ENCODE results near the gene NME7. TPM values are rescaled to one million over a fixed set of nuclear protein-coding genes. Genes with fewer than 3 reads are reported as not detected.

Gene NME7
- total and polyA plus RNA-seq, 2 experiments from 2014 or later, result 39.1 to 48.5 TPM

DNA sequence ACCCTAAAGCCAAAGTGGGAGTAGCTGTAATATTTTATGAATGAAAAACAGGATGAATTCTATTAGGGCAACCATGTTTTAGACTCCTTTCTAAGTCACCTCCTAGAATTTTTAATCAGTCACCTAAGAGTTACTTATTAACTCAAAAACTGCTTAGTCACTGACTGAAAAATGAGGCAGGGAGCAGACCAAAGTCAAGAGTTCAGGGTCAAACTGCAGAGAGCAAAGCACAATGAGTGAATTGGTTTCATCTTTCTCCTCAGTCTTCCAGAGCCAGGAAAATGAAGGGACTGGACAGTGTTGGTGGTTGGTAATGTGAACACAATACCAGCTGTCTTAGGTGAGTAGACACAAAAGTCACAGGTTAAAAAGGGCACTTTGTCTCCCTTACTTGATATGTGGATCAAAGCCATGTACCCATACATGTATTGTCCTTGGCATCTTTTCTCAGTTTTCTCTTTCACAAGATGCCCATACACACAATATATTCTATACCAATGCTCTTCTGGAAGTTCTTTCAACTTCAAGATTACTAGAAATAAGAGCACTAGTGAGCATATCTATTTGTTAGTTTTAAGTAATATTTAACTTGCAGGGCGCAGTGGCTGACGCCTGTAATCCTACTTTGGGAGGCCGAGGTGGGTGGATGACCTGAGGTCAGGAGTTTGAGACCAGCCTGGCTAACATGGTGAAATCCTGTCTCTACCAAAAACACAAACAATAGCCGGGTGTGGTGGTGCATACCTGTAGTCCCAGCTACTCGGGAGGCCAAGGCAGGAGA lies 218.9 kb downstream of the NME7 start (continued):
- TF ChIP-seq, protein P1, sequence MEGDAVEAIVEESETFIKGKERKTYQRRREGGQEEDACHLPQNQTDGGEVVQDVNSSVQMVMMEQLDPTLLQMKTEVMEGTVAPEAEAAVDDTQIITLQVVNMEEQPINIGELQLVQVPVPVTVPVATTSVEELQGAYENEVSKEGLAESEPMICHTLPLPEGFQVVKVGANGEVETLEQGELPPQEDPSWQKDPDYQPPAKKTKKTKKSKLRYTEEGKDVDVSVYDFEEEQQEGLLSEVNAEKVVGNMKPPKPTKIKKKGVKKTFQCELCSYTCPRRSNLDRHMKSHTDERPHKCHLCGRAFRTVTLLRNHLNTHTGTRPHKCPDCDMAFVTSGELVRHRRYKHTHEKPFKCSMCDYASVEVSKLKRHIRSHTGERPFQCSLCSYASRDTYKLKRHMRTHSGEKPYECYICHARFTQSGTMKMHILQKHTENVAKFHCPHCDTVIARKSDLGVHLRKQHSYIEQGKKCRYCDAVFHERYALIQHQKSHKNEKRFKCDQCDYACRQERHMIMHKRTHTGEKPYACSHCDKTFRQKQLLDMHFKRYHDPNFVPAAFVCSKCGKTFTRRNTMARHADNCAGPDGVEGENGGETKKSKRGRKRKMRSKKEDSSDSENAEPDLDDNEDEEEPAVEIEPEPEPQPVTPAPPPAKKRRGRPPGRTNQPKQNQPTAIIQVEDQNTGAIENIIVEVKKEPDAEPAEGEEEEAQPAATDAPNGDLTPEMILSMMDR (conservative IDR thresholded peaks at IDR 0.05; ENCODE audit: low read depth in 2 of 2), result no peak
- TF ChIP-seq EZH2phosphoT487 (IDR thresholded peaks at IDR 0.05; ENCODE audit: unreplicated experiment), result no peak

DNA sequence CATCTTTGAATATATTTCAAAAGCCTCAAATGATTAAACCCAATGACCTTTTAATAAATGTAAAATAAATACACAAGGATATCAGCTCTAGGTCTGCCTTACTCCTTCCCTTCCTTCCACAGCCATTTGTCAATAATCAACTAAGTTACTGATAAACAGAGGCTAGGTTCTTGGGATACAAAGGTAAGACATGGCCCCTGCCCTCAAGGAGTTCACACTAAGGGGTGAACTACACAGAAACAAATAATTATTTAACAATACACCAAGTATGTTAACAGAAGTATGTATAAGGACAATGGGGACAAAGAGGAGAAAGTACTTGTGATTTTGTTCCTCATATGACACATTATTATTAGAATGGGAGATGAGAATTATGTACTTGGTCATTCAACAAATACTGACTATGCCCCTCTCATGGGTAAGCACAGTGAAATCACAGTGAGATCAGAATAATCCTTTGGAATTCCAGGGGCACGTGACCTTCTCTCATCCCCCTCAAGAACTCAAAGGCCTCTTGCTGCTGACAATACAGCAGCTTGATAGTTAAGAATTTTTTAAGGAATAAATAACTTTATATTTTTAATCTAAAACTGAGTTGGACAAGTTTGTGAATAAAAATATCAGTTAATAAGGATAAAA lies 220.9 kb downstream of the NME7 start:
- no peaks in the 10 kb centered on the region for H3K27me3 Mint-ChIP-seq (ENCODE audit: insufficient read depth, low read depth, poor library complexity)
- no peak overlapping the region for H3K27ac Mint-ChIP-seq
- Histone ChIP-seq H3K4me2 (no peak overlapping the region), H3K36me3 (ENCODE audit: insufficient read depth) (no peaks in the 10 kb centered on the region), H3F3A (replicated peaks; ENCODE audit: low read depth) (no peaks in the 10 kb centered on the region), H3K4me3 (no peak overlapping the region), H2AFZ (no peak overlapping the region), H3K9me2 (ENCODE audit: insufficient read depth) (no peaks in the 10 kb centered on the region; the same call in 1 of the 2 replicates), H3K27ac (ENCODE audit: low read depth) (no peak overlapping the region), H4K20me1 (replicated peaks; ENCODE audit: insufficient read depth) (no peaks in the 10 kb centered on the region), H3K4me1 (ENCODE audit: insufficient read depth) (no peaks in the 10 kb centered on the region), H3K27me3 (ENCODE audit: insufficient read depth) (no peaks in the 10 kb centered on the region), H3K79me2 (replicated peaks; ENCODE audit: insufficient read depth) (no peaks in the 10 kb centered on the region)
- no peak overlapping the region for H3K4me3 Mint-ChIP-seq
- DNase-seq (ENCODE audit: low spot score) (peak; percentile 14), ATAC-seq (no peak)
- no peaks in the 10 kb centered on the region for H3K9me3 Mint-ChIP-seq
- no peaks in the 10 kb centered on the region for H3K36me3 Mint-ChIP-seq (ENCODE audit: low read depth)
- peaks cover 12% of the 10 kb centered on the region; the same call in 2 of the 3 replicates for H3K4me1 Mint-ChIP-seq
- TF ChIP-seq, protein P2, sequence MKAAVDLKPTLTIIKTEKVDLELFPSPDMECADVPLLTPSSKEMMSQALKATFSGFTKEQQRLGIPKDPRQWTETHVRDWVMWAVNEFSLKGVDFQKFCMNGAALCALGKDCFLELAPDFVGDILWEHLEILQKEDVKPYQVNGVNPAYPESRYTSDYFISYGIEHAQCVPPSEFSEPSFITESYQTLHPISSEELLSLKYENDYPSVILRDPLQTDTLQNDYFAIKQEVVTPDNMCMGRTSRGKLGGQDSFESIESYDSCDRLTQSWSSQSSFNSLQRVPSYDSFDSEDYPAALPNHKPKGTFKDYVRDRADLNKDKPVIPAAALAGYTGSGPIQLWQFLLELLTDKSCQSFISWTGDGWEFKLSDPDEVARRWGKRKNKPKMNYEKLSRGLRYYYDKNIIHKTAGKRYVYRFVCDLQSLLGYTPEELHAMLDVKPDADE (IDR thresholded peaks at IDR 0.05), result no peak
- no peak for TF ChIP-seq EZH2 (IDR thresholded peaks at IDR 0.05; ENCODE audit: low read depth, unreplicated experiment)
- TF ChIP-seq CREB1 (CRISPR knock-in tag; IDR thresholded peaks at IDR 0.05; ENCODE audit: low read depth), result no peak
- TF ChIP-seq EZH2phosphoT487 (IDR thresholded peaks at IDR 0.05; ENCODE audit: unreplicated experiment), result no peak
- TF ChIP-seq NANOG (IDR thresholded peaks at IDR 0.05; ENCODE audit: borderline replicate concordance), result no peak
- no peak for TF ChIP-seq ZNF331 (CRISPR knock-in tag; IDR thresholded peaks at IDR 0.05; ENCODE audit: low read depth)
- TF ChIP-seq, protein P3, sequence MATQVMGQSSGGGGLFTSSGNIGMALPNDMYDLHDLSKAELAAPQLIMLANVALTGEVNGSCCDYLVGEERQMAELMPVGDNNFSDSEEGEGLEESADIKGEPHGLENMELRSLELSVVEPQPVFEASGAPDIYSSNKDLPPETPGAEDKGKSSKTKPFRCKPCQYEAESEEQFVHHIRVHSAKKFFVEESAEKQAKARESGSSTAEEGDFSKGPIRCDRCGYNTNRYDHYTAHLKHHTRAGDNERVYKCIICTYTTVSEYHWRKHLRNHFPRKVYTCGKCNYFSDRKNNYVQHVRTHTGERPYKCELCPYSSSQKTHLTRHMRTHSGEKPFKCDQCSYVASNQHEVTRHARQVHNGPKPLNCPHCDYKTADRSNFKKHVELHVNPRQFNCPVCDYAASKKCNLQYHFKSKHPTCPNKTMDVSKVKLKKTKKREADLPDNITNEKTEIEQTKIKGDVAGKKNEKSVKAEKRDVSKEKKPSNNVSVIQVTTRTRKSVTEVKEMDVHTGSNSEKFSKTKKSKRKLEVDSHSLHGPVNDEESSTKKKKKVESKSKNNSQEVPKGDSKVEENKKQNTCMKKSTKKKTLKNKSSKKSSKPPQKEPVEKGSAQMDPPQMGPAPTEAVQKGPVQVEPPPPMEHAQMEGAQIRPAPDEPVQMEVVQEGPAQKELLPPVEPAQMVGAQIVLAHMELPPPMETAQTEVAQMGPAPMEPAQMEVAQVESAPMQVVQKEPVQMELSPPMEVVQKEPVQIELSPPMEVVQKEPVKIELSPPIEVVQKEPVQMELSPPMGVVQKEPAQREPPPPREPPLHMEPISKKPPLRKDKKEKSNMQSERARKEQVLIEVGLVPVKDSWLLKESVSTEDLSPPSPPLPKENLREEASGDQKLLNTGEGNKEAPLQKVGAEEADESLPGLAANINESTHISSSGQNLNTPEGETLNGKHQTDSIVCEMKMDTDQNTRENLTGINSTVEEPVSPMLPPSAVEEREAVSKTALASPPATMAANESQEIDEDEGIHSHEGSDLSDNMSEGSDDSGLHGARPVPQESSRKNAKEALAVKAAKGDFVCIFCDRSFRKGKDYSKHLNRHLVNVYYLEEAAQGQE (IDR thresholded peaks at IDR 0.05; ENCODE audit: unreplicated experiment), result no peak
- TF ChIP-seq, protein P4, sequence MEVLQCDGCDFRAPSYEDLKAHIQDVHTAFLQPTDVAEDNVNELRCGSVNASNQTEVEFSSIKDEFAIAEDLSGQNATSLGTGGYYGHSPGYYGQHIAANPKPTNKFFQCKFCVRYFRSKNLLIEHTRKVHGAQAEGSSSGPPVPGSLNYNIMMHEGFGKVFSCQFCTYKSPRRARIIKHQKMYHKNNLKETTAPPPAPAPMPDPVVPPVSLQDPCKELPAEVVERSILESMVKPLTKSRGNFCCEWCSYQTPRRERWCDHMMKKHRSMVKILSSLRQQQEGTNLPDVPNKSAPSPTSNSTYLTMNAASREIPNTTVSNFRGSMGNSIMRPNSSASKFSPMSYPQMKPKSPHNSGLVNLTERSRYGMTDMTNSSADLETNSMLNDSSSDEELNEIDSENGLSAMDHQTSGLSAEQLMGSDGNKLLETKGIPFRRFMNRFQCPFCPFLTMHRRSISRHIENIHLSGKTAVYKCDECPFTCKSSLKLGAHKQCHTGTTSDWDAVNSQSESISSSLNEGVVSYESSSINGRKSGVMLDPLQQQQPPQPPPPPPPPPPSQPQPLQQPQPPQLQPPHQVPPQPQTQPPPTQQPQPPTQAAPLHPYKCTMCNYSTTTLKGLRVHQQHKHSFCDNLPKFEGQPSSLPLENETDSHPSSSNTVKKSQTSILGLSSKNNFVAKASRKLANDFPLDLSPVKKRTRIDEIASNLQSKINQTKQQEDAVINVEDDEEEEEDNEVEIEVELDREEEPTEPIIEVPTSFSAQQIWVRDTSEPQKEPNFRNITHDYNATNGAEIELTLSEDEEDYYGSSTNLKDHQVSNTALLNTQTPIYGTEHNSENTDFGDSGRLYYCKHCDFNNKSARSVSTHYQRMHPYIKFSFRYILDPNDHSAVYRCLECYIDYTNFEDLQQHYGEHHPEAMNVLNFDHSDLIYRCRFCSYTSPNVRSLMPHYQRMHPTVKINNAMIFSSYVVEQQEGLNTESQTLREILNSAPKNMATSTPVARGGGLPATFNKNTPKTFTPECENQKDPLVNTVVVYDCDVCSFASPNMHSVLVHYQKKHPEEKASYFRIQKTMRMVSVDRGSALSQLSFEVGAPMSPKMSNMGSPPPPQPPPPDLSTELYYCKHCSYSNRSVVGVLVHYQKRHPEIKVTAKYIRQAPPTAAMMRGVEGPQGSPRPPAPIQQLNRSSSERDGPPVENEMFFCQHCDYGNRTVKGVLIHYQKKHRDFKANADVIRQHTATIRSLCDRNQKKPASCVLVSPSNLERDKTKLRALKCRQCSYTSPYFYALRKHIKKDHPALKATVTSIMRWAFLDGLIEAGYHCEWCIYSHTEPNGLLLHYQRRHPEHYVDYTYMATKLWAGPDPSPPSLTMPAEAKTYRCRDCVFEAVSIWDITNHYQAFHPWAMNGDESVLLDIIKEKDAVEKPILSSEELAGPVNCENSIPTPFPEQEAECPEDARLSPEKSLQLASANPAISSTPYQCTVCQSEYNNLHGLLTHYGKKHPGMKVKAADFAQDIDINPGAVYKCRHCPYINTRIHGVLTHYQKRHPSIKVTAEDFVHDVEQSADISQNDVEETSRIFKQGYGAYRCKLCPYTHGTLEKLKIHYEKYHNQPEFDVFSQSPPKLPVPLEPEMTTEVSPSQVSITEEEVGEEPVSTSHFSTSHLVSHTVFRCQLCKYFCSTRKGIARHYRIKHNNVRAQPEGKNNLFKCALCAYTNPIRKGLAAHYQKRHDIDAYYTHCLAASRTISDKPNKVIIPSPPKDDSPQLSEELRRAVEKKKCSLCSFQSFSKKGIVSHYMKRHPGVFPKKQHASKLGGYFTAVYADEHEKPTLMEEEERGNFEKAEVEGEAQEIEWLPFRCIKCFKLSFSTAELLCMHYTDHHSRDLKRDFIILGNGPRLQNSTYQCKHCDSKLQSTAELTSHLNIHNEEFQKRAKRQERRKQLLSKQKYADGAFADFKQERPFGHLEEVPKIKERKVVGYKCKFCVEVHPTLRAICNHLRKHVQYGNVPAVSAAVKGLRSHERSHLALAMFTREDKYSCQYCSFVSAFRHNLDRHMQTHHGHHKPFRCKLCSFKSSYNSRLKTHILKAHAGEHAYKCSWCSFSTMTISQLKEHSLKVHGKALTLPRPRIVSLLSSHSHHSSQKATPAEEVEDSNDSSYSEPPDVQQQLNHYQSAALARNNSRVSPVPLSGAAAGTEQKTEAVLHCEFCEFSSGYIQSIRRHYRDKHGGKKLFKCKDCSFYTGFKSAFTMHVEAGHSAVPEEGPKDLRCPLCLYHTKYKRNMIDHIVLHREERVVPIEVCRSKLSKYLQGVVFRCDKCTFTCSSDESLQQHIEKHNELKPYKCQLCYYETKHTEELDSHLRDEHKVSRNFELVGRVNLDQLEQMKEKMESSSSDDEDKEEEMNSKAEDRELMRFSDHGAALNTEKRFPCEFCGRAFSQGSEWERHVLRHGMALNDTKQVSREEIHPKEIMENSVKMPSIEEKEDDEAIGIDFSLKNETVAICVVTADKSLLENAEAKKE (CRISPR knock-in tag; IDR thresholded peaks at IDR 0.05), result no peak
- TF ChIP-seq ZNF114 (CRISPR knock-in tag; IDR thresholded peaks at IDR 0.05), result no peak
- TF ChIP-seq JUNB (IDR thresholded peaks at IDR 0.05; ENCODE audit: unreplicated experiment), result no peak
